ENCODE data around the gene BCDIN3D.

The BCDIN3D gene

GRCh38 chr12:49818241-49818895, 24.5 kb downstream of the BCDIN3D start:
- DNase-seq, result peak; percentile 57

GRCh38 chr12:49813131-49813530, 29.8 kb downstream of the BCDIN3D start:
- no peak for DNase-seq

- DNase-seq, result no peak
Observed at GRCh38 chr12:49811961-49812401, 30.9 kb downstream of the BCDIN3D start.

GRCh38 chr12:49811136-49811535, 31.8 kb downstream of the BCDIN3D start:
- DNase-seq, result no peak

GRCh38 chr12:49809906-49810389, 33.0 kb downstream of the BCDIN3D start:
- no peak for DNase-seq

- DNase-seq, result no peak
Observed at GRCh38 chr12:49809381-49809905, 33.5 kb downstream of the BCDIN3D start.

- DNase-seq, result no peak
Observed at GRCh38 chr12:49808686-49809380, 34.1 kb downstream of the BCDIN3D start.

- DNase-seq, result no peak
Observed at GRCh38 chr12:49807991-49808580, 34.8 kb downstream of the BCDIN3D start.

- DNase-seq, result no peak
Observed at GRCh38 chr12:49806877-49807276, 36.0 kb downstream of the BCDIN3D start.

GRCh38 chr12:49806321-49806813, 36.5 kb downstream of the BCDIN3D start:
- no peak for DNase-seq

- no peak for DNase-seq
Observed at GRCh38 chr12:49805409-49805808, 37.5 kb downstream of the BCDIN3D start.

GRCh38 chr12:49804821-49805220, 38.1 kb downstream of the BCDIN3D start:
- no peak for DNase-seq

- no peak for DNase-seq
Observed at GRCh38 chr12:49803693-49804450, 39.0 kb downstream of the BCDIN3D start.

- DNase-seq, result no peak
Observed at GRCh38 chr12:49801141-49802063, 41.5 kb downstream of the BCDIN3D start.

GRCh38 chr12:49800421-49801140, 42.3 kb downstream of the BCDIN3D start:
- DNase-seq, result no peak

- DNase-seq, result no peak
Observed at GRCh38 chr12:49798934-49799333, 44.0 kb downstream of the BCDIN3D start.

- DNase-seq, result no peak
Observed at GRCh38 chr12:49798248-49798647, 44.7 kb downstream of the BCDIN3D start.

- no peak for DNase-seq
Observed at GRCh38 chr12:49797449-49797776, 45.5 kb downstream of the BCDIN3D start.

GRCh38 chr12:49796606-49797448, 46.1 kb downstream of the BCDIN3D start:
- DNase-seq, result no peak

- no peak for DNase-seq
Observed at GRCh38 chr12:49796155-49796554, 46.8 kb downstream of the BCDIN3D start.

All from fibroblast of skin of right biceps (primary cell).